RKO (cell line): ENCODE data around the gene LDLRAD3.

ENCODE experiments used
- DNase-seq: peaks from one replicate; pipeline ENCODE4 v3.0.0-alpha.2; 2016; ENCODE audit warnings: low spot score

LDLRAD3 gene

GRCh38 chr11:35927682-35928081 is 16.2 kb upstream of the LDLRAD3 start:
- no peak for DNase-seq

GRCh38 chr11:35928688-35929395 is 15.0 kb upstream of the LDLRAD3 start:
- no peak for DNase-seq

- DNase-seq = no peak
Observed at GRCh38 chr11:35930466-35930865, 13.4 kb upstream of the LDLRAD3 start.

- no peak for DNase-seq
Observed at GRCh38 chr11:35932121-35932520, 11.7 kb upstream of the LDLRAD3 start.

- DNase-seq = no peak
Observed at GRCh38 chr11:35932681-35933319, 11.1 kb upstream of the LDLRAD3 start.

GRCh38 chr11:35933320-35933871 is 10.5 kb upstream of the LDLRAD3 start:
- no peak for DNase-seq

- DNase-seq = no peak
Observed at GRCh38 chr11:35934271-35934670, 9.6 kb upstream of the LDLRAD3 start.

GRCh38 chr11:35934981-35935380 is 8.9 kb upstream of the LDLRAD3 start:
- DNase-seq = no peak

GRCh38 chr11:35935390-35935789 is 8.5 kb upstream of the LDLRAD3 start:
- DNase-seq = no peak

GRCh38 chr11:35937111-35937510 is 6.8 kb upstream of the LDLRAD3 start:
- DNase-seq = no peak

- no peak for DNase-seq
Observed at GRCh38 chr11:35937700-35938099, 6.2 kb upstream of the LDLRAD3 start.

- no peak for DNase-seq
Observed at GRCh38 chr11:35938231-35938630, 5.6 kb upstream of the LDLRAD3 start.

- DNase-seq = peak; percentile 25
Observed at GRCh38 chr11:35943309-35943708, 553 bp upstream of the LDLRAD3 start.

- peak; percentile 46 for DNase-seq
Observed at GRCh38 chr11:35944503-35945136, 758 bp downstream of the LDLRAD3 start.

GRCh38 chr11:35945137-35945518 is 1.3 kb downstream of the LDLRAD3 start:
- DNase-seq = no peak

- DNase-seq = no peak
Observed at GRCh38 chr11:35946766-35947165, 2.9 kb downstream of the LDLRAD3 start.

GRCh38 chr11:35947437-35947836 is 3.6 kb downstream of the LDLRAD3 start:
- DNase-seq = no peak

- DNase-seq = no peak
Observed at GRCh38 chr11:35949242-35949641, 5.4 kb downstream of the LDLRAD3 start.

GRCh38 chr11:35950082-35950481 is 6.2 kb downstream of the LDLRAD3 start:
- no peak for DNase-seq

GRCh38 chr11:35951680-35952079 is 7.8 kb downstream of the LDLRAD3 start:
- DNase-seq = no peak

- no peak for DNase-seq
Observed at GRCh38 chr11:35953081-35953760, 9.4 kb downstream of the LDLRAD3 start.

- DNase-seq = no peak
Observed at GRCh38 chr11:35954205-35954604, 10.3 kb downstream of the LDLRAD3 start.

- no peak for DNase-seq
Observed at GRCh38 chr11:35955636-35956035, 11.8 kb downstream of the LDLRAD3 start.
